H9 (cell line): ENCODE measurements around the gene ATP13A1. TPM values are rescaled to one million over a fixed set of nuclear protein-coding genes. Genes with fewer than 3 reads are reported as not detected.
"Not testable (repeated sequence)": the region's sequence is repeated elsewhere in the genome, so short reads cannot be mapped to it uniquely, and the experiment has no call there.

Source experiments
- DNase-seq: peaks from one replicate; pipeline ENCODE4 v3.0.0-alpha.2; 2017
- H2AFZ ChIP-seq: one replicate; pipeline ENCODE4 v1.6.1; 2013; ENCODE audit warnings: mild to moderate bottlenecking, low read length, control low read depth, moderate library complexity
- H2AK5ac ChIP-seq: 2 replicates; pipeline ENCODE4 v1.6.1; 2013; ENCODE audit warnings: low read length, control low read depth, mixed read lengths; ENCODE audit not compliant: insufficient read length
- H2BK120ac ChIP-seq: one replicate; pipeline ENCODE4 v1.6.1; 2013; ENCODE audit warnings: low read depth, mild to moderate bottlenecking, low read length, control low read depth, inconsistent platforms; ENCODE audit not compliant: poor library complexity, severe bottlenecking
- H2BK12ac ChIP-seq: 2 replicates; pipeline ENCODE4 v1.6.1; 2013; ENCODE audit warnings: low read length, control low read depth, mixed read lengths, low read depth; ENCODE audit not compliant: insufficient read length
- H2BK15ac ChIP-seq: 2 replicates; pipeline ENCODE4 v1.6.1; 2013; ENCODE audit warnings: low read depth, low read length, control low read depth
- H2BK20ac ChIP-seq: one replicate; pipeline ENCODE4 v1.6.1; 2013; ENCODE audit warnings: low read depth, mild to moderate bottlenecking, low read length, control low read depth, inconsistent platforms; ENCODE audit not compliant: poor library complexity, severe bottlenecking
- H2BK5ac ChIP-seq: 2 replicates; pipeline ENCODE4 v1.6.1; 2013; ENCODE audit warnings: low read length, control low read depth, mixed read lengths; ENCODE audit not compliant: insufficient read length
- H3K14ac ChIP-seq: 2 replicates; pipeline ENCODE4 v1.6.1; 2013; ENCODE audit warnings: low read length, control low read depth; ENCODE audit not compliant: insufficient read depth
- H3K18ac ChIP-seq: 2 replicates; pipeline ENCODE4 v1.6.1; 2013; ENCODE audit warnings: low read depth, mild to moderate bottlenecking, mixed read lengths, low read length, control low read depth; ENCODE audit not compliant: insufficient read length
- H3K23ac ChIP-seq: 2 replicates; pipeline ENCODE4 v1.6.1; 2013; ENCODE audit warnings: low read length, control low read depth, mixed read lengths, low read depth; ENCODE audit not compliant: insufficient read length
- H3K23me2 ChIP-seq: 2 replicates; pipeline ENCODE4 v1.6.1; 2013; ENCODE audit warnings: low read depth, mild to moderate bottlenecking, mixed read lengths, low read length, control low read depth; ENCODE audit not compliant: insufficient read length, poor library complexity, severe bottlenecking
- H3K27ac ChIP-seq: 2 replicates; pipeline ENCODE4 v1.5.1; 2013; ENCODE audit warnings: low read length, control low read depth, mixed read lengths, low read depth; ENCODE audit not compliant: insufficient read length
- H3K27me3 ChIP-seq: 2 replicates; pipeline ENCODE4 v1.6.1; 2013; ENCODE audit warnings: low read length, control low read depth, inconsistent platforms; ENCODE audit not compliant: insufficient read depth
- H3K4ac ChIP-seq: 2 replicates; pipeline ENCODE4 v1.6.1; 2013; ENCODE audit warnings: low read depth, mild to moderate bottlenecking, control low read depth, inconsistent platforms, low read length, moderate library complexity
- H3K4me1 ChIP-seq: 2 replicates; pipeline ENCODE4 v1.6.1; 2013; ENCODE audit warnings: low read length, control low read depth, inconsistent platforms; ENCODE audit not compliant: insufficient read depth
- H3K4me2 ChIP-seq: 2 replicates; pipeline ENCODE4 v1.6.1; 2013; ENCODE audit warnings: low read length, control low read depth, mixed read lengths; ENCODE audit not compliant: insufficient read length, insufficient read depth
- H3K56ac ChIP-seq: 2 replicates; pipeline ENCODE4 v1.6.1; 2013; ENCODE audit warnings: low read depth, mild to moderate bottlenecking, mixed read lengths, low read length, control low read depth; ENCODE audit not compliant: insufficient read length
- H3K79me1 ChIP-seq: 2 replicates; pipeline ENCODE4 v1.6.1; 2013; ENCODE audit warnings: low read depth, mild to moderate bottlenecking, moderate library complexity, low read length, control low read depth, inconsistent platforms; ENCODE audit not compliant: insufficient read depth, poor library complexity, severe bottlenecking
- H3K79me2 ChIP-seq: 2 replicates; pipeline ENCODE4 v1.6.1; 2013; ENCODE audit warnings: low read length, control low read depth, inconsistent platforms; ENCODE audit not compliant: insufficient read depth
- H3K9ac ChIP-seq: 2 replicates; pipeline ENCODE4 v1.6.1; 2013; ENCODE audit warnings: low read length, control low read depth, mixed read lengths; ENCODE audit not compliant: insufficient read length; ENCODE audit errors: extremely low read depth
- H3K9me3 ChIP-seq: one replicate; pipeline ENCODE4 v1.6.1; 2013; ENCODE audit warnings: low read depth, low read length, inconsistent platforms; ENCODE audit not compliant: control insufficient read depth
- H3T11ph ChIP-seq: one replicate; pipeline ENCODE4 v1.6.1; 2013; ENCODE audit warnings: mild to moderate bottlenecking, low read length, control low read depth, inconsistent platforms
- H4K20me1 ChIP-seq: one replicate; pipeline ENCODE4 v1.6.1; 2013; ENCODE audit not compliant: control insufficient read depth, insufficient read length, insufficient read depth
- H4K5ac ChIP-seq: 2 replicates; pipeline ENCODE4 v1.6.1; 2013; ENCODE audit warnings: low read depth, mild to moderate bottlenecking, mixed read lengths, low read length, control low read depth; ENCODE audit not compliant: insufficient read length
- H4K8ac ChIP-seq: replicated peaks from 2 replicates; pipeline ENCODE4 v1.6.1; 2013; ENCODE audit warnings: low read length, control low read depth, mixed read lengths, low read depth; ENCODE audit not compliant: insufficient read length
- H4K91ac ChIP-seq: 2 replicates; pipeline ENCODE4 v1.6.1; 2013; ENCODE audit warnings: low read depth, mild to moderate bottlenecking, moderate library complexity, mixed read lengths, low read length, control low read depth; ENCODE audit not compliant: insufficient read length
- H3K27ac Mint-ChIP-seq, 3 experiments: 2 replicates in 2 of 3; 3 replicates in 1 of 3; pipeline ENCODE4 v1.8.0; 2020 to 2021; ENCODE audit warnings: mixed read lengths in 3 of 3, mild to moderate bottlenecking in 1 of 3, moderate library complexity in 1 of 3
- H3K27me3 Mint-ChIP-seq: 2 replicates; pipeline ENCODE4 v1.8.0; 2021; ENCODE audit warnings: low read depth, mild to moderate bottlenecking, moderate library complexity, mixed read lengths
- H3K36me3 Mint-ChIP-seq, 3 experiments: 2 replicates in 2 of 3; 3 replicates in 1 of 3; pipeline ENCODE4 v1.8.0; 2020 to 2021; ENCODE audit warnings: low read depth in 3 of 3, mixed read lengths in 3 of 3; ENCODE audit not compliant: insufficient read depth in 1 of 3
- H3K4me1 Mint-ChIP-seq, 2 experiments: 2 replicates each; pipeline ENCODE4 v1.8.0; 2020; ENCODE audit warnings: mixed read lengths in 2 of 2
- H3K4me3 Mint-ChIP-seq, 2 experiments: 2 replicates in 1 of 2; 3 replicates in 1 of 2; pipeline ENCODE4 v1.8.0; 2020 to 2021; ENCODE audit warnings: mild to moderate bottlenecking in 2 of 2, mixed read lengths in 2 of 2, moderate library complexity in 1 of 2
- H3K9me3 Mint-ChIP-seq, 2 experiments: 2 replicates in 1 of 2; 3 replicates in 1 of 2; pipeline ENCODE4 v1.8.0; 2020; ENCODE audit warnings: mild to moderate bottlenecking in 2 of 2, mixed read lengths in 2 of 2, moderate library complexity in 1 of 2
- CTCF ChIP-seq: fragments of 200-600 bp; sonication (generic); conservative IDR thresholded peaks from 3 replicates; pipeline ENCODE4 v1.8.0; 2021; ENCODE audit warnings: antibody characterized with exemption, mild to moderate bottlenecking
- WGBS: extraction: QIAGEN DNeasy Blood & Tissue Kit; methylation state at CpG from one replicate; pipeline ENCODE4 v1.1.7; 2013; ENCODE audit warnings: missing lambda C conversion rate, low lambda C conversion rate, mixed read lengths; ENCODE audit not compliant: insufficient read length; ENCODE audit errors: extremely low coverage; 5-methylcytosine and 5-hydroxymethylcytosine counted together
- total RNA-seq: library from RNA; stranded (reverse); gene quantifications from 2 replicates; pipeline ENCODE4 v1.2.1, GENCODE V29; 2021

Gene ATP13A1
- total RNA-seq, 1 experiment from 2014 or later = 67.8 TPM

- H3K27ac Mint-ChIP-seq = no peak overlapping the region
- DNase-seq = no peak
- no peaks in the 10 kb centered on the region for H3K4me1 Mint-ChIP-seq
- Histone ChIP-seq H2BK5ac (no peak overlapping the region), H3T11ph (no peak overlapping the region), H3K4me2 (no peak overlapping the region), H4K5ac (no peak overlapping the region), H3K27ac (no peak overlapping the region), H3K27me3 (no peaks in the 10 kb centered on the region), H4K91ac (no peak overlapping the region), H3K4me1 (no peaks in the 10 kb centered on the region), H3K18ac (no peak overlapping the region), H4K20me1 (no peaks in the 10 kb centered on the region), H3K9me3 (peaks cover 29% of the 10 kb centered on the region), H2AK5ac (no peak overlapping the region), H3K4ac (no peak overlapping the region), H2BK120ac (no peak overlapping the region), H3K79me2 (no peaks in the 10 kb centered on the region), H3K14ac (no peak overlapping the region; the same call in 1 of the 2 replicates), H3K23ac (no peak overlapping the region), H3K79me1 (no peaks in the 10 kb centered on the region), H4K8ac (no peak overlapping the region), H3K9ac (no peak overlapping the region), H2BK20ac (no peak overlapping the region), H3K56ac (no peak overlapping the region), H2AFZ (no peak overlapping the region), H3K23me2 (no peaks in the 10 kb centered on the region), H2BK12ac (no peak overlapping the region), H2BK15ac (no peak overlapping the region)
- WGBS = no CpG with 5 or more reads among the region's 6 CpGs
- TF ChIP-seq CTCF = no peak
- H3K27me3 Mint-ChIP-seq = peaks cover 3% of the 10 kb centered on the region
- no peak overlapping the region for H3K4me3 Mint-ChIP-seq
- H3K9me3 Mint-ChIP-seq = peaks cover 68 to 82% of the 10 kb centered on the region in 2 experiments
- peaks cover 58 to 65% (median 60%) of the 10 kb centered on the region in 3 experiments for H3K36me3 Mint-ChIP-seq
Measured at GRCh38 chr19:19704836-19705235, 41.4 kb upstream of the ATP13A1 start.

DNA sequence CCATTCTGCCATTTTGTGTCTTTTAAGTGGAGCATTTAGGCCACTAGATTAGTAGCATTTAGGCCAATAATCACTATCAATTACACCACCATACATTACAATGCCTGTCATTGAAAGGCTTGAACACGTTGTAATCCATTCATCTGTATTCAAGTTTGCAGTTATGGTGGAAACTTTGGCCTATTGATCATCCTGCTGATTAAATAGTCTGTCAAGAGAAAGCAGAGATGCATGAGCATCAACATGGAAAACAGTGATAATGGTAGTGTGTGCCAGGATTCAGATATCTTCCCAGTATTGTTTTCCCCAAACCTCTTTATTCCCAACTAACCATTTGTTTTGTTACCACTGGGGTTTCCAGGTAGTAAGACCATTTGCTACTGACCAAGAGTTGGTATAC lies 37.0 kb upstream of the ATP13A1 start:
- H3K56ac ChIP-seq, H3K4me1 Mint-ChIP-seq, H3K4ac ChIP-seq, DNase-seq, H3K79me1 ChIP-seq, H3K4me3 Mint-ChIP-seq, H3K9ac ChIP-seq, H2BK5ac ChIP-seq, H3K27me3 Mint-ChIP-seq, H3K14ac ChIP-seq, H3K79me2 ChIP-seq, H3K18ac ChIP-seq, H2BK20ac ChIP-seq, H4K8ac ChIP-seq, H3K4me1 ChIP-seq, H4K91ac ChIP-seq, H3K27ac ChIP-seq, H2AFZ ChIP-seq, H3K27ac Mint-ChIP-seq, H4K5ac ChIP-seq, H3K27me3 ChIP-seq, H2AK5ac ChIP-seq, H3K4me2 ChIP-seq, H2BK12ac ChIP-seq, H2BK120ac ChIP-seq, H3K23me2 ChIP-seq, H4K20me1 ChIP-seq, H3T11ph ChIP-seq, H2BK15ac ChIP-seq, H3K23ac ChIP-seq, H3K9me3 ChIP-seq: not testable (repeated sequence)
- Mint-ChIP-seq H3K36me3 (peaks cover 22 to 38% (median 31%) of the 10 kb centered on the region in 3 experiments), H3K9me3 (peaks cover 32 to 47% of the 10 kb centered on the region in 2 experiments)
- WGBS = no CpG with 5 or more reads among the region's 1 CpG
